HEK293T (cell line): ENCODE measurements around the gene DNAL4.

Experiments used
- CTCF ChIA-PET: fragments of 350-600 bp; formaldehyde crosslinking; extraction: SDS; loops from one replicate; lab custom pipeline; 2021; ENCODE audit warnings: antibody characterized with exemption, inconsistent platforms; lab: Yijun Ruan, JAX
- POLR2A ChIA-PET: fragments of 350-600 bp; formaldehyde crosslinking; extraction: SDS; loops from one replicate; lab custom pipeline; 2020; ENCODE audit warnings: antibody characterized with exemption, inconsistent platforms; lab: Yijun Ruan, JAX
- DNase-seq: peaks from one replicate; pipeline ENCODE4 v3.0.0; 2012; ENCODE audit warnings: mixed read lengths; ENCODE audit errors: extremely low spot score
- ARNT ChIP-seq: fragments of 450-650 bp; IDR thresholded peaks from 2 replicates; pipeline ENCODE4 v1.6.1; 2017; ENCODE audit warnings: mild to moderate bottlenecking
- BHLHE40 ChIP-seq: fragments of 450-650 bp; IDR thresholded peaks from 2 replicates; pipeline ENCODE4 v1.6.1; 2016; ENCODE audit warnings: mild to moderate bottlenecking, moderate library complexity, borderline replicate concordance
- CTBP1 ChIP-seq: fragments of 450-650 bp; IDR thresholded peaks from 2 replicates; pipeline ENCODE4 v1.6.1; 2016; ENCODE audit warnings: borderline replicate concordance
- ELF4 ChIP-seq: fragments of 450-650 bp; IDR thresholded peaks from 2 replicates; pipeline ENCODE4 v1.6.1; 2017; ENCODE audit warnings: antibody characterized with exemption
- FOXA1 ChIP-seq: fragments of 450-650 bp; IDR thresholded peaks from 2 replicates; pipeline ENCODE4 v1.6.1; 2016; ENCODE audit warnings: mild to moderate bottlenecking
- FOXK2 ChIP-seq: fragments of 450-650 bp; IDR thresholded peaks from 2 replicates; pipeline ENCODE4 v1.6.1; 2016; ENCODE audit warnings: mild to moderate bottlenecking
- FOXM1 ChIP-seq: fragments of 450-650 bp; IDR thresholded peaks from 2 replicates; pipeline ENCODE4 v1.6.1; 2017; ENCODE audit warnings: mild to moderate bottlenecking, borderline replicate concordance
- HDGF ChIP-seq: fragments of 450-650 bp; IDR thresholded peaks from 2 replicates; pipeline ENCODE4 v1.6.1; 2017; ENCODE audit warnings: antibody characterized with exemption, borderline replicate concordance
- L3MBTL2 ChIP-seq: fragments of 450-650 bp; conservative IDR thresholded peaks from 2 replicates; pipeline ENCODE4 v1.6.1; 2016; ENCODE audit warnings: mild to moderate bottlenecking
- LEF1 ChIP-seq: fragments of 450-650 bp; IDR thresholded peaks from 2 replicates; pipeline ENCODE4 v1.6.1; 2017; ENCODE audit warnings: mild to moderate bottlenecking, borderline replicate concordance
- NFRKB ChIP-seq: fragments of 450-650 bp; IDR thresholded peaks from 2 replicates; pipeline ENCODE4 v1.6.1; 2016; ENCODE audit warnings: mild to moderate bottlenecking, moderate library complexity
- PKNOX1 ChIP-seq: fragments of 450-650 bp; IDR thresholded peaks from 2 replicates; pipeline ENCODE4 v1.6.1; 2016
- SP1 ChIP-seq: fragments of 450-650 bp; IDR thresholded peaks from 2 replicates; pipeline ENCODE4 v1.6.1; 2017
- SUZ12 ChIP-seq: fragments of 450-650 bp; IDR thresholded peaks from 2 replicates; pipeline ENCODE4 v1.6.1; 2016; ENCODE audit warnings: mild to moderate bottlenecking
- TARDBP ChIP-seq: fragments of 450-650 bp; IDR thresholded peaks from 2 replicates; pipeline ENCODE4 v1.6.1; 2016
- ZNF384 ChIP-seq: fragments of 450-650 bp; IDR thresholded peaks from 2 replicates; pipeline ENCODE4 v1.6.1; 2016

Gene DNAL4

GRCh38 chr22:38839686-38840085, 45.7 kb upstream of the DNAL4 start:
- ChIA-PET CTCF (no interaction called here), POLR2A (no interaction called here)

GRCh38 chr22:38837414-38837928, 43.5 kb upstream of the DNAL4 start:
- ChIA-PET CTCF (interaction anchor here (1.0 to 1.7 kb wide), 2 partner anchors 68 to 71 kb away, joined by 3 to 8 read pairs; no protein-coding TSS in a partner anchor), POLR2A (no interaction called here)
- no peak for DNase-seq
- TF ChIP-seq SP1 (no peak), PKNOX1 (no peak), LEF1 (no peak), HDGF (no peak), BHLHE40 (no peak), TARDBP (no peak), NFRKB (no peak), ELF4 (no peak), FOXM1 (no peak), ZNF384 (no peak), FOXA1 (no peak), FOXK2 (no peak), ARNT (no peak), L3MBTL2 (no peak)

More at GRCh38 chr22:38839686-38840085, 45.7 kb upstream of the DNAL4 start:
- no peak for TF ChIP-seq L3MBTL2
- TF ChIP-seq HDGF = no peak
- TF ChIP-seq FOXA1 = no peak
- no peak for TF ChIP-seq SP1
- no peak for TF ChIP-seq CTBP1
- TF ChIP-seq BHLHE40 = no peak
- no peak for TF ChIP-seq FOXM1
- no peak for TF ChIP-seq TARDBP
- TF ChIP-seq ELF4 = no peak
- no peak for TF ChIP-seq SUZ12
- no peak for TF ChIP-seq NFRKB
- no peak for TF ChIP-seq PKNOX1
- TF ChIP-seq FOXK2 = no peak
- no peak for TF ChIP-seq ARNT
- TF ChIP-seq ZNF384 = no peak
- no peak for TF ChIP-seq LEF1
- no peak for DNase-seq

GRCh38 chr22:38835888-38836301, 42.0 kb upstream of the DNAL4 start:
- TF ChIP-seq ARNT (no peak), TARDBP (no peak), SP1 (no peak), LEF1 (no peak), ELF4 (no peak), ZNF384 (no peak), PKNOX1 (no peak), BHLHE40 (no peak)
- ChIA-PET CTCF (no interaction called here), POLR2A (interaction anchor here (1.0 kb wide), 1 partner anchor 33 kb away, joined by 4 read pairs; no protein-coding TSS in a partner anchor)
- no peak for DNase-seq

- no peak for DNase-seq
- ChIA-PET POLR2A (no interaction called here), CTCF (no interaction called here)
- TF ChIP-seq ZNF384 (no peak), SP1 (no peak), FOXK2 (no peak), BHLHE40 (no peak), HDGF (no peak), NFRKB (no peak), PKNOX1 (no peak), CTBP1 (no peak), SUZ12 (no peak), ARNT (no peak), L3MBTL2 (no peak), FOXA1 (no peak), TARDBP (no peak), ELF4 (no peak), LEF1 (no peak), FOXM1 (no peak)
Measured at GRCh38 chr22:38834991-38835390, 41.0 kb upstream of the DNAL4 start.

- no peak for TF ChIP-seq SUZ12
- TF ChIP-seq CTBP1 = no peak
- TF ChIP-seq FOXM1 = no peak
- ChIA-PET CTCF (no interaction called here), POLR2A (no interaction called here)
- no peak for DNase-seq
Measured at GRCh38 chr22:38834215-38834953, 40.4 kb upstream of the DNAL4 start.
